Retinal pigment epithelial cell (primary cell): ENCODE data around the gene TP53BP1.

Source experiments
- DNase-seq: peaks from one replicate; pipeline ENCODE4 v3.0.0-alpha.2; 2010; ENCODE audit warnings: low read depth
- H3K4me3 ChIP-seq: 2 replicates; pipeline ENCODE4 v1.5.1; 2011; ENCODE audit warnings: mild to moderate bottlenecking, low read length, control low read depth, moderate library complexity
- TF ChIP-seq, protein P1 (sequence below): conservative IDR thresholded peaks from 2 replicates; pipeline ENCODE4 v1.5.1; 2011; ENCODE audit warnings: low read depth, low read length, control low read depth, inconsistent platforms

The TP53BP1 gene

GRCh38 chr15:43487271-43487895 is 5.6 kb downstream of the TP53BP1 start:
- no peak overlapping the region for H3K4me3 ChIP-seq
- DNase-seq, result no peak
- TF ChIP-seq, protein P1, sequence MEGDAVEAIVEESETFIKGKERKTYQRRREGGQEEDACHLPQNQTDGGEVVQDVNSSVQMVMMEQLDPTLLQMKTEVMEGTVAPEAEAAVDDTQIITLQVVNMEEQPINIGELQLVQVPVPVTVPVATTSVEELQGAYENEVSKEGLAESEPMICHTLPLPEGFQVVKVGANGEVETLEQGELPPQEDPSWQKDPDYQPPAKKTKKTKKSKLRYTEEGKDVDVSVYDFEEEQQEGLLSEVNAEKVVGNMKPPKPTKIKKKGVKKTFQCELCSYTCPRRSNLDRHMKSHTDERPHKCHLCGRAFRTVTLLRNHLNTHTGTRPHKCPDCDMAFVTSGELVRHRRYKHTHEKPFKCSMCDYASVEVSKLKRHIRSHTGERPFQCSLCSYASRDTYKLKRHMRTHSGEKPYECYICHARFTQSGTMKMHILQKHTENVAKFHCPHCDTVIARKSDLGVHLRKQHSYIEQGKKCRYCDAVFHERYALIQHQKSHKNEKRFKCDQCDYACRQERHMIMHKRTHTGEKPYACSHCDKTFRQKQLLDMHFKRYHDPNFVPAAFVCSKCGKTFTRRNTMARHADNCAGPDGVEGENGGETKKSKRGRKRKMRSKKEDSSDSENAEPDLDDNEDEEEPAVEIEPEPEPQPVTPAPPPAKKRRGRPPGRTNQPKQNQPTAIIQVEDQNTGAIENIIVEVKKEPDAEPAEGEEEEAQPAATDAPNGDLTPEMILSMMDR, result no peak

DNA sequence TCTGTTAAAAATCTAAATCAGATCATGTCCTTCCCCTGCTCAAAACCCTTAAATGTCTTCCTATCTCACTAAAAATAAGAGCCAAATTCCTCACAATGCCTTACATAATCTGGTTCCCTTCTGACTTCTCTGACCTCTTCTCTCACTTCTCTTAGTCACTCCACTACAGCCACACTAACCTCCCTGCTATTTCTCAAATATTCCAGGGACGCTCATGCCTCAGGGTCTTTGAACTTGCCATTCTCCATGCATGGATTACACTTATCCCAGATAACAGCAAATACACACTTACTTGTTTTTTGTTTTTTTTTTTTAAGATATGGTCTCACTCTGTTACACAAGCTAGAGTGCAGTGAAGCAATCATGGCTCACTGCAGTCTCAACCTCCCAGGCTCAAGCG is 8.5 kb downstream of the TP53BP1 start:
- DNase-seq, result no peak
- H3K4me3 ChIP-seq, result no peak overlapping the region
- TF ChIP-seq, protein P1, result no peak

- no peak for DNase-seq
- H3K4me3 ChIP-seq, result no peak overlapping the region
- TF ChIP-seq, protein P1, result peak; percentile 48
Observed at GRCh38 chr15:43483297-43484128, 9.4 kb downstream of the TP53BP1 start.

GRCh38 chr15:43473885-43474284 is 19.1 kb downstream of the TP53BP1 start:
- no peak overlapping the region for H3K4me3 ChIP-seq
- DNase-seq, result no peak
- TF ChIP-seq, protein P1, result no peak

DNA sequence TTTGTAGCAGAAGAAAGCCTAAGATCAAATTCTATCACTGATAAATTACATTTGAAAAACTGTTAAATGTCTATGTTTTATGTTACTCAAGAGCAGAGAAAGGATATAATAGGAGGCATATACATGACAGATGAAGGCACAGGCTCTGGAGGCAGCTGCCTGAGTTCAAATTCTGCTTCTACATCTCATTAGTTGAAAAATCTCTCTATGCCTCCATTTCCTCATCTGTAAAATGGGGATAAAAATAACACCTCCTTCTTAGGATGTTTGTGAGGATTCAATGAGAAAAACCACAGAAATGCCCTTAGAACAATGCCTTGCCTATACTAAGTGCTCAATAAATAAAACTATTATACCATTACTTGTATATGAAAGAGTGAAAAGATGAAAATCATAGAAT is 21.0 kb downstream of the TP53BP1 start:
- H3K4me3 ChIP-seq, result no peak overlapping the region
- no peak for DNase-seq
- TF ChIP-seq, protein P1, result no peak

DNA sequence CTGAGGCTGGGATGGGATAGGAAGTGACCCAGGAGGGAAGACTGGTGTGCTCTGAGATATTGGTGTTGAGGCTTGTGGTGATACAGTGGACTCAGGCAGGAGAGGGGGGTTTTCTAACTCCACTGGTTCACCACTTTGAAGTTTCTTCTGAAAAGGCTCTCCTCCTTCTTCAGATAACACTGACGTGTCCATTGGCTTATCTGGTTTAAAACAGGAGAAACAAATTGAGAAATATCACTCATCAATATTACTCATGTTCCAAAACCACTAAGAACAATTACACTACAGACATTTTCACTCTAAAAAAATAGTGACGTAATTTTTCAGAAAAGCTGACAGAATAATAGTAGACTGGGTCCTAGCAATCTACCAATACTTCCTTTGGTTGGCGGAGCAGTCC is 23.1 kb downstream of the TP53BP1 start:
- DNase-seq, result no peak
- TF ChIP-seq, protein P1, result no peak
- H3K4me3 ChIP-seq, result no peak overlapping the region

DNA sequence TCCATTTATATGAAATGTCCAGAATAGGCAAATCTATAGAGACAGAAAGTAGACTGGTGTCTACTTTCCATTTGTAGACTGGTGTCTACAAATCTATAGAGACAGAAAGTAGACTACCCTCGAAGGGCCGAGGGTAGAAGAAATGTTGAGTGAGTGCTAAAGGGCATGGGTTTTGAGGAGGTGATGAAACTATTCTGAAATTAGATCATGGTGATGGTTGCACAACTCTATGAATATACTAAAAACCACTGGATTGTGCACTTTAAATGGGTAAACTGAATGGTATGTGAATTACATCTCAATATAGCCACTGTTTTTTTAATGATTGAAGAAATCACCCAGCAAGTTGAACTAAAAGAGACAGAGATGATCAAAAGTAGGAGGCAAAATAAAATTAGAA is 27.9 kb downstream of the TP53BP1 start:
- DNase-seq, result no peak
- no peak overlapping the region for H3K4me3 ChIP-seq
- TF ChIP-seq, protein P1, result no peak
